HG02973 (cell line): ENCODE data around the gene FGF12.
"Not testable (repeated sequence)": the region's sequence is repeated elsewhere in the genome, so short reads cannot be mapped to it uniquely, and the experiment has no call there.

ENCODE experiments used
- ATAC-seq: cut with Tn5 transposase; IDR thresholded peaks from one replicate; pipeline ENCODE4 v1.9.1; 2021; ENCODE audit warnings: moderate library complexity; ENCODE audit not compliant: unreplicated experiment

The FGF12 gene

DNA sequence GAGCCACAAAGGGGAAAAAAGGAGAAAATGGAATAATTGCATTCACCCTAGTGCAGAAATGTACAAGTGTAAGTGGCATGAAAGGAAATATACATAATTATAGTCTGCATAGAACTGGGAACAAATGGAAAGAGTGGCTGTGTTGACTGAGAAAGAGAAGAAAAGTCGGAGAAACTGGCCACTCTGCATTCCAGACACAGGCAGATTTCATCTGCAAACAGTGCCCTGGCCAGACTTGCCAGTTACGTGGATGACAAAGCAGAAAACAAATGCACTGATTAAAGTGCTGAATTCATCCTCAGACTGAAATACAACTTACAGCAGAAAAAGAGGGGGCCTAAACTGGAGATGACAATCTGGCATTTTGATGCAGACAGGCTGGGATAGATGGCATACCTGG is 129.8 kb downstream of the FGF12 start:
- ATAC-seq = no peak

DNA sequence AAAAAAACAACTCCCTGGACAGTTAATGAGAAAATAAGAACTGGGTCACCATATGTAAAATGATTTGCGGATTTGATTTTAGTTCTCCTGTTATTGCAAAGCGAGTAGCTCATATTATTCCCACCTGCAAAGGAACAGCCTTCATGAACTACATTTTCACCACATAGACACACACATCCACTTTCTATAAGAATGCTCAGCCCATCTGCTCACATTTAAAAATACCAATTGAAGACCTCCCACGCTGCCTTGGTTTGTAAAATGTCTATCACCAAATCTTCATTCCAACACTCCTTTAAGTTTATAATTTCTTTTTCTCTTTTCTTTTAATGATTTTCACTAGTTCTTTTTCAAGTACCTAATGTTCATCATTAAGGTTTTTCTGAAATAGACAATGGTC is 148.6 kb downstream of the FGF12 start:
- no peak for ATAC-seq

DNA sequence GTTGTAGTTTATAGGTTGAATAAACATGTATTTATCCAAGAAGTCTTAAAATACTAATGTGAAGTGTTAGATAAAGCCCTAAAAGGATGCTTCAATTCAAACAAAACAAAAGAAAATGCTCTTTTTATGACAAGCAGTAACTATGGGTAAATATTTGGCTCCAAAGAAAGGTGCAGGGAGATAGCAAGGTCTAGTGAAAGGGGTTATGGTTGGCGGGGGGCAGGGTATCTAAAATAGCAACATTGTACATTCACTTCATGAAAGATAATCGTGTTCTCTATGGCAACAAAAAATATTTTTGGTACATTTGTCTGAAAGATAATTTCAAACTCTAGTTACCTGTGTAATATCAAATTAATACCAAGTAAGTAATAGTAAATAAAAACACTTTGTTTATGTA is 149.5 kb downstream of the FGF12 start:
- ATAC-seq = no peak

DNA sequence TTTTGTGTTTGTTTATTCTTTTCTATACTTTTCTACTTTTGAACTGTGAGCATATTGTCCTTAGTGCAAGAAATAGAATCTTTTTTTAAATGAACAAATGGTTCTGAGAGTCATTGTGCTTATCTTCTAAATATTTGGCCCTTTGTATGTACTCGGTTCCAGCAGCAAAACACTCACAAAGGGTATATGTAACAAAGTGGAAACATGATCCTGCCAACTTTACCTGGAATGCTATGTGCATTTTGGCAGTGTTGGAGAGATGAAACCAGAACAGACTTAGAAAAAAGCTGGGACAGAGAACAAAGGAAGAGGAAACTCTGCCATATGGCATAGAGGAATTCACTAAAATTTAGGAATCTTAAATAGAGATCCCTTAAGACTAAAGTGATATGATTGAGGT is 150.1 kb downstream of the FGF12 start:
- ATAC-seq = no peak

DNA sequence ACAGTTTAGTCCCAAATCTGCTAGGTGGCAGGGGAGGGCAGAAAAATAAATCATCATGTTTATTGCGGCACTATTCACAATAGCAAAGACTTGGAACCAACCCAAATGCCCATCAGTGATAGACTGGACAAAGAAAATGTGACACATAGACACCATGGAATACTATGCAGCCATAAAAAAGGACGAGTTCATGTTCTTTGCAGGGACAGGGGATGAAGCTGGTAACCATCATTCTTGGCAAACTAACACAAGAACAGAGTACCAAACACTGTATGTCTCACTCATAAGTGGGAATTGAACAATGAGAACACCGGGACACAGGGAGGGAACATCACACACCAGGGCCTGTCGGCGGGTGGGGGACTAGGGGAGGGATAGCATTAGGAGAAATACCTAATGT is 150.6 kb downstream of the FGF12 start:
- not testable (repeated sequence) for ATAC-seq

DNA sequence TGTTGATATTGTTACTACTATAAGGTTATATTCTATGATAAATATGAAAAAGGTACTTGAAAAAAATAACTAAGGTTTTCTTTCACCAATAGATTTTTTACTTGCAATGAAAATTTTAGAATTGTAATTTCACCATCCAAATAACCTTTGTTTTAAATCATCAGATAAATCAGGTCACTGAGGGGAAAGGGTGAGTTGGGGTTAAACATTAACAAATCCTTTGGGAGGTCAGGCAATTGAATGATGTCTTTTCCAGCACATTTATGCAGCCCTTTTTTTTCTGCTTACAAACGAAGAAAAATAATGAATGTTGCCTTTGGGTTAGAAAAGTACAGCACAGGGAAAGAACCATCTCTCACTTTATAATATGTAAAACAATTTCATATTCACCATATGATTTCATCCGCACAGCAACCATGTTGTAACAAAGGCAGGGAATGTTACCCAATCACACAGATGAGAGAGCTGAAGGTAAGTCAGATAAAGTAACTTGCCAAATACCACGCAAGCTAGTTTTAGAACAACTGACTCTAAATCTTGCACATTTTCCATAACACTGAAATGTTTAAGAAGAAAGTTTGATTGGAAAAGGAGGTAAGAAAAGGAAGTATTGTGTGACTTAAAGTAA is 151.3 kb downstream of the FGF12 start:
- no peak for ATAC-seq

DNA sequence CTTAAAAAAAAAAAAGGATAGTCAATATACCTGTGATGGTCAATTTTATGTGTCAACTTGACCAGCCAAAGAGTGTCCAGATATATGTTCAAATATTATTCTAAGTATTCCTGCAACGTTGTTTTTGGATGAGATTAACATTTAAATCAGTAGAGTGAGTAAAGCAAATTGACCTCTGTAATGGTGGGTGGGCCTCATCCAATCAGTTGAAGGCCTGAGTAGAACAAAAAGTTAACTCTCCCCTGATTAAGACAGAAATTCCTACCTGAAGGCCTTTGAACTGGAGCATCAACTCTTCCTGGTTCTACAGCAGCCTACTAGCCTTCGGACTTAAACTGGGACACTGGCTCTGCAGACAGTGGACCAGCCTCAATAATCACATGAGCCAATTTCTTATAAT is 154.1 kb downstream of the FGF12 start:
- ATAC-seq = no peak

DNA sequence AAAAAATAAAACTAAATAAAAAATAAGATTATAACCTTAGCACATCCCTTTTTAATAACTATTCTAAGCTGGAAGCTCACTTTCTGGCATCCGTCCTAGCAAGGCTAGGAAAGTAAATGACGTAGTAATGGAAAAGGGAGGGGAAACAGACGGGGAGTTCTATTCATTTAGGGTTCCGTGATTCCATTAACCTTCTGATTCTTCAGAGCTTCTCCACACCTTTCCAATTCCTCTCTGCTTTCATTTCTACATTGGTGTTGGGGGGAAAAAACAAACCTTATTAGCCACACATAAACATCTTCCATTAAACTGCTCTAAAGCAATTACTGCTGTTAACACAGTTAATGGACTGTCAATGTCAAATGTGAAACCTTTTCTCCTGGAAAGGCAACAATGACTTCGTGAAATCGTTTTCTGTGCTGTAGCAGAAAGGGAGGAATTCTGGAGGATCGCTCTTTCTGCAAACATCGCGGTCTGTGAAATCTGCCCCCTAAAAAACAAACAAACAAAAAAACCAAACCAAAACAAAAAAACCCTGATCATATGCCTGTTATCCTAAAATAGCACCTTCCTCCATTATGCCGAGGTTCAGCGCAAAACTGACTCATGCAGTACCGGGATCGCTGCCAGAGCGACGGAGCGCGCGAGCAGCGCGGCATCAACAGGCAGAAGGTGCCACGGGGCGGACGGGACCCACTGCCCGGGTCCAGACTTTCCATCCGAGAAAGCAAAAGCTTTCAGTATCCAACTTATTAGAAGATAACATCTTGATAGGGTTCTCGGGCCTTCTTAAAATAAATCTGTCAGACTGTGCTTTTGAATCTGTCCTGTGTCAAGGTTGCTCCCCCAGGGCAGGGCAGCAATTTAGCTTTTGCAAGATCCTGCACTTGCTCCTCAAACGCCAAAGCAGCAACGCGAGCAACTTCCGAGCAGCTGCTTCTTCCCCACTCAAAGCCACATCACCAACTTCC is 156.2 kb downstream of the FGF12 start:
- ATAC-seq = no peak

DNA sequence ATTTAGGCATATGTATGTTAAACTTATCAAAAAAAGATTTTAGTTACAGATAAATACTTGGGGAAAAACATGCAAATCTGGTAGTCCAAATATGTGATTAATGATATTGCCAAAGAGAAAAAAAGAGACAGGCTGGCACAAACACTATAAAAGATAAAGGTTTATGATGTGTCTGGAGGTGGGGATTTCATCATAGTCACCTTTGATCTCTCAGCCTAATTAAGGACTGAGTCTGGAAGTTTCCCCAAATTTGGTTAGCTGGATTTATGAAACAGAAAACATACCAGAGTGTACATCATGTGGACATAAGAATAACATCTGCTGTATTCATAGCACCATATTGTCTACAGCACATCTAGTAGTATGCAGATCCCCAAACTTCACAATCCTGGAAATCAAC is 157.0 kb downstream of the FGF12 start:
- no peak for ATAC-seq

DNA sequence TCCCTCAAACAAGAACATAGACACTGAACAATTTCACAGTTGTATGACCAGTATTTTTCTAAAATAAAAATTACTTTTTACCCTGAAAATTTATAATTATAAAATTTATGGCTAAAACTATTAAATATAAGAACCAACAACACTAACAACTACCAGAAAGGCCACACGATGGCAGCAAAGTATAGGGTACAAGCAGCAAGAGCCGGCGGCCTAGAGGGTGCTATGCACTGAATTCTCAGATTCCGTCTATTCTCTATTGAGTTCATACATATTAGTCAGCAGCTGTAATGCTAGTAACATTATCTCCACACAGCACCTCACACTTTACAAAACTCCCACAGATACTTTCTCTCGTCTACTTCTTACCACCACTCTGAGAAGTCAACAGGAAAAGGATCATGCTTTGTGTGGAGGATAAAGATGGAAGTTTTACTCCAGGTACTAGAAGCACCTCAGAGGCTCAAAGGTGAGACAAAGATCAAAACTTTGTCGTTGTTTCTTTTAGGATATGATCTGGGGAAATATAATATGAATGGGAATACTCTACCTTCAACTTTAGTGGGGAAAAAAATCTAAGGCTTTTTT is 160.5 kb downstream of the FGF12 start:
- peak; percentile 84 for ATAC-seq

DNA sequence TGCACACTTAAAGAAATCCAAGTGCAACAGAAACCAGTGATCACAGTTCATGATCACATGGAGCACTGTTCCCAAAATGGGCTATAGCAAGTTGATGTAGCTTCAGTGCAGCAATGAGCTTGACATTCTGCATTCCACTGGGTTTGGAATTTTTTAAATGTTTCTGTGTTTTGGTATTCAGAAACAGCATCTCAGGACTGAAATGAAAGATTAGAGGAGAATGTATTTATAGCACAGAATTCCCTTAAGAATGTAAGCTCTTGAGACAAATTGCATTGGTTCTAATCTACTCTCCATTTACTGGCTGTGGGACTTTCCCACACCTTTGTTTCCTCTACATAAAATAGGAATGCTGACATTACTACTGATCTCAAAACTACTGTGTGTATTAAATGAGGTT is 162.7 kb downstream of the FGF12 start:
- ATAC-seq = no peak

DNA sequence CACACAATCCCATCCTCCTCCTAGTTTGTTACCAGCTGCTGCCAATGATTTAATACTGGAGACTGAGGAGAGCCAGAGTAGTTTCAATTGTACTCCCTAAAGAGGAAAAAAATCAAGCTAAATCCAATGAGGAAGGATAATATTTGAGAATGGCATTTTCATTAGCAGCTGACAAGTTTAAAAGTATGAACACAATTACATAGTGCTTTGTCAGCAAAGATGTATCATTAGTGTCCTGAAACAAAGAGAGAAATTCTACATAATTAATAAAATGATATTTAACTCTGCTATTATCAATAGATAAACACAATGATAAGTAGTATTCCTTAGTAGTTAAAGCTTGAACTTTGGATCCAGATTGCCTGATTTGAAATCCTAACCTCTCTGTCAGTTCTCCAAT is 163.9 kb downstream of the FGF12 start:
- no peak for ATAC-seq

DNA sequence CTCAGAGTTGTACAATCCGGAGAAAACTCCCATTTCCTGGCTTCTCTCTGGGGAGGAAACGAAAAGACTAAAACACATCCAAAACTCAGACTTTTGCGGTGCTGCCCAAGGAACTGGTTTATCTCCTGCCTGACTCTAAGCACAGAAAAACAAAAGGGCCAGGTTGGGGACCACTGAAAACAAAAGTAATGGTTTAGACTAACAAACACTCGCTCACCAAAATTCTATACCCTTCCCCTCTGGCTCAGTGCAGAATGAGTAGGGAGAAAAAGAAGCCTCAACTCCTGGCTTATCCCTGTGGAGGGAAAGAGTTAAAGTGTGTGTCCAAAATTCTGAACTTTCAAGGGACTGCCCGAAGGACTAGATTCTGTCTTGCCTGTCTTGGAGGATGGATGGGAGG is 173.6 kb downstream of the FGF12 start:
- ATAC-seq = no peak

DNA sequence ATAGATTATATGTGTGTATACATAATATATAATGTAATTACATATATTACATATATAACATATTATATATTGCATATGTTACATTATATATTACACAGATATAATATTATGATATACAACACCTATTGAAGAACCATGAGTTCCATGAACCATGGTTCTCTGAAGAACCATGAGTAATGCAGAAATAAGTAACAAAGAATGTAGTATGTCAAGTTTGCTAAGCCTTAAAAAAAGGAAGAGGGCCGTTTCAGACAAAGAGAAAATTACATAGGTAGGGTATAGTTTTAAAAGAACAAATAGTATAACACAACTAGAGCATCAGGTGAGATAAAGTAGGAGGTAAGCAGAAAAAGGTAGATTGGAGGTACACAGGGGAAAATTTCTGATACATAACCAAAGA is 177.0 kb downstream of the FGF12 start:
- no peak for ATAC-seq

DNA sequence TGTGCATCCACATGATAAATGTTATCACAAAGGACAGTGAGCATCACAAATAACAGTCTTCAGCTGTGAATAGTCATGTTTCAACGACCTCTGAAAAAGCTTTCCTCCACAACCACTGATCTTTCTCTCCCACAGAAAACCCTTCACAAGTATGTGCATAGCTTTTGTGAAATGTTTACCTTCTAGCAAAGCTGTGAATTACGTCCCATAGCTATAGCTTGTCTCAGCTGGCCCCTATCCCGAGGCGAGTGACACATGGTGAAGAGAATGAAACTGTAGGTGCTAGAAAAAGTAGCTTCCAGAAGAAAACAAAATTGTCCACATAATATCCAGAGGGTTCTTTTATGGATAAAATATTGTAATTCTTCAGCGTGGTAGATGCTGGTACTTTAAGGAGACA is 182.0 kb downstream of the FGF12 start:
- ATAC-seq = no peak

DNA sequence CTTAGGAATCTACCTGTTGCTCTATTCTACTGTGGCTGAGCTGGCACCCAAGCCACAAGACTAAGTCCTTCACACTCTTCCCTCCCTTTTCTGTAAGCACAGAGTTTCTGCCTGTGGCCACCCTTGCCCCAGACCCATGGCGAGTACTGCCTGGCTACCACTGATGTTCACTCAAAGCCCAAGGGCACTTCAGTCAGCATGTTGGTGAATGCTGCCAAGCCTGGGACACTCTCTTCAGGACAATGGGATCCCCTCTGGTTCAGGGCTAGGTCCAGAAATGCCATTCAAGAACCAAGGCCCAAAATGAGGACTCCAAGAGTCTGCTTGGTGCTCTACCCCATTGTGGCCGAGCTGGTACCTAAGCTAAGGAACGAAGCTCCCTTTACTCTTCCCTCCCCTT is 184.2 kb downstream of the FGF12 start:
- ATAC-seq = no peak

DNA sequence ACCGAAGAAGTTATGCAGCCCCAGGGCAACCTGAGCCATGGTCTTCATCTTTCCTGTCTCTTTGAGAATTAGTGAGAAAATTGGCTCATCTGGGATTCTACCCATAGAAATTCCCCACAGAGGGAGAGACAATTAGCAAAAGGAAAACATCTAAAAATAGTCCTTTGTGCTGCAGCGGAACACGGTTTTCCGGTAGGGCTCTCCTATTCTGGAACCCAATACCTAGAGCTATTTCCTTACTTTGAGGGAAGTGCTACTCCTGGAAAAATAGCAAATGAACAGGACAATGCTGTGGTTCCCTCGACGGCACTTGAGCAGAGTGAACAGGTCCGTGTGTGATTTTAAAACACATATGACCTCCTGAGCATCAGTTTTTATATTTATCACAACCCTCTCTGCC is 210.5 kb downstream of the FGF12 start:
- no peak for ATAC-seq

DNA sequence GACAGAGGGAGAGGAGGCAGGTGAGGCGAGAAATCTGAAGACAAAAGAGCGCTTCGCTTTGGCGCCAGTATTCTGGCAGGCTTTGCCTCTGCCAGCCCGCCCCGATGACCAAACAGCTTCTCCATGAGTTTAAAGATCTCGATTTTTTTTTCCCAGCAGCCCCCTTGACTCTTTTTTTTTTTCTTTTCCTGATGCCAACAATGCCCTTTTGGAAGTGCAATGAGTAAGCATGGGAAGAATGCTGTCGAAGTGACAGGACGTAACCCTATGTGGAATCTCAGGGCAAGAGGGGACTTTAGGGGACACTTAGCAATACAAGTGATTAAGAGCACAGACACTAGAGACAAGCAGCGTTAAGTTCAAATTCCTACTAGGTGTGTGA is 211.7 kb downstream of the FGF12 start:
- no peak for ATAC-seq

DNA sequence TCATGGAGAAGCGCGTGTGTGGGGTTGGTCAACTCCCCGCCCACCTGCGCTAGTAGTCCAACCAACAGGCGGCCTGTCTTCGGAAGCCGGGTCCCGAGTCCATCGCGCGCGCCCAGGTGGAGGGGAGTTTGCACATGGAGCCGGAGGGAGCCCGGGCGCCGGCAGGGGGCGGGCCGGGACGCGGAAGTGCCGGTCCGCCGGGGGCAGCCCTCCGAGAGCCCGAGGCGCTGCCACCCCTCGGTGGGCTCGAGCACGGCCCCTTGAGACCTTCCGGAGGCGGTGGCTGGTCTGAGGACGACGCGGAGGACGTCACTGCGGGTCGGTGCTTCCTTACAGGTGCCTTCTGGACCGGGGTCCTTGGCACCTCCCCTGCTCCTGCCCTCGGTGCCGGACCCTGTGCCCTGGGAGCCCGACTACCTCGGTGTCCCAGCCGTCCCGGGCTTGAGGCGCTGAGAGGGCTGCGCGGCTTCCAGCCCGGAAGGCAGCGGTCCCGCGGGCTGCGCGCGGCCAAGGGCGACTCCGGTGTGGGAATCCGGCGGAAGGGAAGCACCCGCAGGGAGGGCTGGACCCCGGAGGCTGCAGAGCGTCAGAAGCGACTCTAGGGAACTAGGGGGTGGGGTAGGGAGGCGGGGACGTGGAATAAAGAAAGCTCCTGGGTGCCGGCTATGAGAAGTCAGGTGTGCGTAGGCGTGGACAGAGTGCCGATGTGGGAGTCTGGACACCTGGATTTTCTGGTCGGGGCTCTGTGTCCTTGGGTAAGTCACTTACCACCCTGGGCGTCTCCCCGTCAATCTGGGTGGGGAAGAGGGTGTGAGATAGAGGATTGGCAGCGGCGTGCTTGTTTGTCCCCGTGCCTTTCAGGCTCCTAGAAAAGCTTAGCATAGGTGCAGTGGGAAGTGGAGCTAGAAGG is 212.3 kb downstream of the FGF12 start:
- no peak for ATAC-seq

DNA sequence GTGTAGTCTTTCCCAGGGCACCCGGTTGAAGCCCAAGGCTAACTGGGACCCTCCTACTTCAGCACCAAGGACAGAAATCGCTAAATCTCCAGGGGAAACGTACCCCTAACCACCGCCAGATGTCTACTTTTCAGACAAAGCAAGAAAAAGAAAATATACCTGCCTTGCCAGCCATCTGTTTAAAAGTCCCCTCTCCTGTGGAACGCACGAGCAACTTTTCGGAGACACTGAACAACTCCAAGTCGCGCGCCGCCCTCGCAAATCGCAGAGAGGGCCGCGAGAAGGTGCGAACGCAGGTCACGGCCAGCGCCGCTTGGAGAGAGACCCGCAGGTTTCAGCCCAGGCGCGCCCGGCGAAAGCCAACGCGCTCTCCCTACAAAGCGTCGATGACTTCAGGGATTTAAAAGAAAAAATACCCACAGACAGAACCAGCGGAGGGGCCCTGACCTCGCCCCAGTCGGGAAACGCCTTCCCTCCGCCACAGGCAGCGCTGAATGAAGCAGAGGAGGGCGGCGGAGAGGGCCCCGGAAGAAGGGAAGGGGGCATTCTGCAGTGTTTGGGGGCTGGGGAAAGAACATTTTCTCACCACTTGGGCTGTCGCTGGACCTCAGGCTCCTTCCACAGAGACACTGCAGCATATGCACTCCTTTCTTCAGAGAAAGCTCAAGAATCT is 213.1 kb downstream of the FGF12 start:
- no peak for ATAC-seq

DNA sequence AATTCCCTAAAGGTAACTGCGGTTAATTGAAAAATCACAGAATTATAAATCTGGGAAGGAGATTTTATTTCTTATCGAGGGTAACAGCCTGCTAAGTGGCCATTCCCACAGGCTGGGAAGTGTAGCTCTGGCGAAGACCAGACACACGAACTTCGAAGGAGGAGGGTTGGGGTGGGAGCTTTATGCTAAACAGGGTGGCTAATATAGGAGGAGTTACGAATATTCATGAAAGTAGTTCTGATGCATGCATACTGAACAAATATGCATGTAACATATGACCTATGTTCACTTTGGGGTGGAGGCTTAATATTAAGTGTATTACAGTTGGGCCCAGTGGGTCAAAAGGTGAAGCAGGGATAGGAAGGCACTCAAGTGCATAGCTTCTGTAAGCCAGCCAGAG is 221.6 kb downstream of the FGF12 start:
- no peak for ATAC-seq
